Activated CD4-positive, alpha-beta T cell treated with anti-CD3 and anti-CD28 coated beads for 36 hours (primary cell): ENCODE data around the gene SYDE2. TPM values are rescaled to one million over a fixed set of nuclear protein-coding genes. Genes with fewer than 3 reads are reported as not detected.
"Not testable (repeated sequence)": the region's sequence is repeated elsewhere in the genome, so short reads cannot be mapped to it uniquely, and the experiment has no call there.

Source experiments
- ATAC-seq: fragments of 200-7000 bp; cut with Tn5 transposase; one replicate; pipeline ENCODE4 v1.10.0; 2021; ENCODE audit warnings: mild to moderate bottlenecking, moderate library complexity
- CTCF ChIA-PET: fragments of 350-600 bp; sonication (Branson Sonifier 250); formaldehyde crosslinking; loops from one replicate; lab custom pipeline; 2021; ENCODE audit warnings: antibody characterized with exemption; lab: Charles Lee
- POLR2A ChIA-PET: fragments of 350-600 bp; sonication (Branson Sonifier 250); formaldehyde crosslinking; loops from one replicate; lab custom pipeline; 2021; ENCODE audit warnings: antibody characterized with exemption, inconsistent platforms; lab: Charles Lee
- DNase-seq: peaks from one replicate; pipeline ENCODE4 v3.0.0-alpha.2; 2020
- H3K27ac Mint-ChIP-seq: one replicate; pipeline ENCODE4 v1.8.0; 2021; ENCODE audit warnings: mixed read lengths
- H3K27me3 Mint-ChIP-seq: one replicate; pipeline ENCODE4 v1.8.0; 2021; ENCODE audit warnings: mixed read lengths
- H3K36me3 Mint-ChIP-seq: one replicate; pipeline ENCODE4 v1.8.0; 2021; ENCODE audit warnings: low read depth, mixed read lengths
- H3K4me1 Mint-ChIP-seq: one replicate; pipeline ENCODE4 v1.8.0; 2021; ENCODE audit warnings: mixed read lengths
- H3K4me3 Mint-ChIP-seq: one replicate; pipeline ENCODE4 v1.8.0; 2021; ENCODE audit warnings: mild to moderate bottlenecking, moderate library complexity, mixed read lengths
- H3K9me3 Mint-ChIP-seq: one replicate; pipeline ENCODE4 v1.8.0; 2021; ENCODE audit warnings: low read depth, mixed read lengths
- intact Hi-C, 2 experiments: fragments of 100-400 bp; cut with DNase I in 1 of 2; cut with micrococcal nuclease in 1 of 2; formaldehyde crosslinking; loops; one replicate each; pipeline versions ENCODE4 v1.14.2 to v1.15.1; 2022 to 2024; cut with DNase I, micrococcal nuclease
- total RNA-seq, 2 experiments: library from RNA; stranded (reverse); gene quantifications; one replicate each; pipeline ENCODE4 v1.2.3, GENCODE V29; 2021

The SYDE2 gene
- total RNA-seq, 2 experiments from 2014 or later = 2.9 to 3.3 TPM

DNA sequence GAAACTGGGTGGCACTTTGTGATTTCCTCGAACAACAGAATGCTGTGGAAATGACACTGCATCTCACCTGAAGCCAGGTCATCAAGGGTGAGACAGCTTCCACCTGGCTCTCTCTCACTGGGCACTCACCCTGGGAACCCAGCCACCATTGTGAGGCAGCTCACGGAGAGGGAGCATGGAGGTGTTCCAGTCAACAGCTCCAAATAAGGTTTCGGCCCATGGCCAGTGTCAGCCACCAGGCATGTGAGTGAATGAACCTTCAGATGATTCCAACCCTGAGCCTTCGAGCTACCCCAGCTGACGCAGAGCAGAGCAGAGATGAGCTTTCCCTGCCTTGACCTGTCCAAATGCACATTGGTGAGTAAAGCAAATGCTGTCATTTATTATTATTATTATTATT, 58.1 kb downstream of the SYDE2 start:
- DNase-seq (no peak), ATAC-seq (no peak)
- H3K27ac Mint-ChIP-seq = no peak overlapping the region
- ChIA-PET CTCF (no interaction called here), POLR2A (no interaction called here)
- peaks cover 2% of the 10 kb centered on the region for H3K27me3 Mint-ChIP-seq
- H3K36me3 Mint-ChIP-seq = no peaks in the 10 kb centered on the region
- no peaks in the 10 kb centered on the region for H3K9me3 Mint-ChIP-seq
- no peaks in the 10 kb centered on the region for H3K4me1 Mint-ChIP-seq
- intact Hi-C loops = no loop called here
- H3K4me3 Mint-ChIP-seq = no peak overlapping the region

DNA sequence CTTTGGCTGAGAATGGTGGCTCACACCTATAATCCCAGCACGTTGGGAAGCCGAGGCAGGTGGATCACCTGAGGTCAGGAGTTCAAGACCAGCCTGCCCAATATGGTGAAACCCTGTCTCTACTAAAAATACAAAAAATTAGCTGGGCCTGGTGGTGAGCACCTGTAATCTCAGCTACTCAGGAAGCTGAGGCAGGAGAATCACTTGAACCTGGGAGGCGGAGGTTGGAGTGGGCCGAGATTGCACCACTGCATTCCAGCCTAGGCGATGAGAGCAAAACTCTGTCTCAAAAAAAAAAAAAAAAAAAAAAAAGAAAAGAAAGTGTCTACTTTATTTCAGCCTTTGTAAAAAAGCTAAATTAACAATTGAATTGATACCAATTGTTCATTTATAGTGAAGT, 62.4 kb downstream of the SYDE2 start:
- ATAC-seq, DNase-seq, H3K27ac Mint-ChIP-seq, H3K9me3 Mint-ChIP-seq, POLR2A ChIA-PET, H3K36me3 Mint-ChIP-seq, intact Hi-C loops, H3K4me1 Mint-ChIP-seq, H3K4me3 Mint-ChIP-seq, CTCF ChIA-PET, H3K27me3 Mint-ChIP-seq: not testable (repeated sequence)

DNA sequence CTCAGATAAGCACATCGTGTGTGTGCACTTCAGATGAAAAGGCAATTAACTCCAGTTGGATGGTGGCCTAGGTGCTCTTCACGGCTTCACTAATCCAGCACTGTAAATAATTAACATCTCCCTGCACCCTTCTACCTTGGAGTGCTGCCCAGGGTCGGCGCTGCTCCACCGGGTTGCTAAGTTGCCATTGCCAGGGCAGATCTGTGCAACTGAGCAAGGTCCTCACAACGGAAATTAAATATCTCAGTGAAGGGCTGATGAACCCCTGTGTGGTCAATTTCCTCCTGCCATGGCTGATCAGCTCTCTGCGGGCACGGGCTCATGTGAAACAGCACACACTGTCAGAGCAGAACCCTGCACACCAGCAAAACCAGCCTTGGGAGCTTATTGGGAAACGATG, 63.2 kb downstream of the SYDE2 start:
- no peaks in the 10 kb centered on the region for H3K4me1 Mint-ChIP-seq
- H3K27ac Mint-ChIP-seq = no peak overlapping the region
- DNase-seq (no peak), ATAC-seq (no peak)
- ChIA-PET CTCF (no interaction called here), POLR2A (no interaction called here)
- no peaks in the 10 kb centered on the region for H3K36me3 Mint-ChIP-seq
- no peak overlapping the region for H3K4me3 Mint-ChIP-seq
- no peaks in the 10 kb centered on the region for H3K27me3 Mint-ChIP-seq
- H3K9me3 Mint-ChIP-seq = no peaks in the 10 kb centered on the region
- intact Hi-C loops = no loop called here

DNA sequence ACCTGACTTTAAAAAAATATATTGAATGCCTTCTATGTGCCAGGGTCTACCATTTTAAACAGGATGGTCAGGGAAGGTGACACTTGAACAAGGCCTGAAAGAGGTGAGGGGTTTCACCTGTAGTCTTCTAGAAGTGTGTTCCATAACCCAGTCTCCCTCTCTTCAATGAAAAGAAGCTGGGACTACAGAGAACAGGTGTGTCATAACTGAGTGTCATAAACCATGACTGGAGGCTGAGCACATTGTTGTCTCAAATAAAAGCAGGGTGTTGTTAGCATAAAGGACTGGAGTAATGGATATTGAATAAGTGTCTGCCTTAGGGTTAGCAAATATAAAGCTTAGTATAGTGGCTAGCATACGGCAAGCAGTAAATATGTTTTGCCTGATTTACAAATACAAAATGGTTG, 65.4 kb downstream of the SYDE2 start:
- no peak overlapping the region for H3K27ac Mint-ChIP-seq
- ChIA-PET POLR2A (no interaction called here), CTCF (no interaction called here)
- ATAC-seq = no peak
- H3K27me3 Mint-ChIP-seq = no peaks in the 10 kb centered on the region
- H3K4me3 Mint-ChIP-seq = no peak overlapping the region
- no peaks in the 10 kb centered on the region for H3K4me1 Mint-ChIP-seq
- DNase-seq = no peak
- no peaks in the 10 kb centered on the region for H3K9me3 Mint-ChIP-seq
- intact Hi-C loops = no loop called here
- H3K36me3 Mint-ChIP-seq = no peaks in the 10 kb centered on the region

DNA sequence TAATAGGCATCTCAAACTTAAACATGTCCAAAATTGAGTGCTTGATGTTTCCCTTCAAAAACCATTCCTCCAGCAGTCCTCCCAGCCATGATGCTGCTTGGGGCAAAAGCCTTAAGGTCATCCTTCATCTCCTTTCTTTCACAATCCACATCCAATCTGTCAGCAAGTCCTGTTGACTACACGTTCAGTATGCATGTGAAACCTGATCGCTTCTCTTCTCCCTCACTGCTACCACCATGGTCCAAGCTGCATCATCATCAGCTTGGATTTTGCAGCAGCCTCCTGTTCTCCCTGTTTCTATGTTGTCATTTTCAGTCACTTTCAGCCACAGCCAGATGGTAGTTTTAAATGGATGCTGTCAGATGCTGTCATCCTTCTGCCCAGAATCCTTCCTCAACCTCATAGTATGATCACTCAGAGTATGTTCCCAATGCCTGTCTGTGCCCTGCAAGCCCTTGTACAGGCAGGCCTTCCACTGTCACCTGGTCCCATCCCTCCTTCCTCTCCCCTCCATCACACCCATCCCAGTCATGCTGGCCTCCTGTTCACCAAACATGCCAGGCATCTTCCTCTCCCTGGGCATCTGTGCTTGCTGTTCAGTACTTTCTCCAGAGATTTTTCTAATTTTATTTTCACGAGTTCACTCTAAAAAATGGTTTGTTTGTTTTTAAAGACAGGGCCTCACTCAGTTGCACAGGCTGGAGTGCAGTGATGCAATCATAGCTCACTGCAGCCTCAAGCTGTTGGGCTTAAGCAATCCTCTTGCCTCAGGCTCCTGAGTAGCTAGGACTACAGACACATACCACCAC, 66.0 kb downstream of the SYDE2 start:
- CTCF ChIA-PET = no interaction called here
- Mint-ChIP-seq H3K9me3 (no peaks in the 10 kb centered on the region), H3K4me3 (no peak overlapping the region), H3K36me3 (no peaks in the 10 kb centered on the region), H3K27me3 (no peaks in the 10 kb centered on the region), H3K4me1 (no peaks in the 10 kb centered on the region), H3K27ac (no peak overlapping the region)
- ATAC-seq = no peak
- POLR2A ChIA-PET = no interaction called here
- no peak for DNase-seq
- intact Hi-C loops = no loop called here

DNA sequence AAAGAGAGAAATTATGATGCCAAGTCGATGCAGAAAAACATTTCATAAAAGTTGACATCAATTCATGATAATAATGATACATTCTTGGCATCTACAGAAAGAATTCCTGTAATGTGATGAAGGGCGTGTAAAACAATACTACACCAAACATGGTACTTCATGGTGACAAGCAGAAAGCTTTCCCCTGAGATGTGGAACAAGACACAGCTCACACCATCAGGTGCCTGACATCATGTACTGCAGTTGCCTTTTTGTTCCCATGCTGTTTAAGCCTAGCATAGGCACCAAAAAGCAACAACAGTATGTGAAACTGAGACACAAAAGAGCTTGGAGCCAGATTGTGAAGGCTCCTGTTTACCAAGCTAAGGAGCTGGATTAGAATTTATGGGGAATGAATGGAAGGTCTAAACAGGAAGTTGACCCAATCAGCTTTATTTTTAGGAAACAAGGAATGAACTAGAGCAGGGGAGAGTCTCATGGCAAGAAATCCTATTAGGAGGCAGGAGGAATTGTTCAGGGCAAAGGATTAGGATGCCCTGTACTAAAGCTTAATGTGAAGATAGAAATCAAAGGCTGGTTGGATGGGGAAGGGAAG, 67.2 kb downstream of the SYDE2 start:
- Mint-ChIP-seq H3K27me3 (no peaks in the 10 kb centered on the region), H3K27ac (no peak overlapping the region), H3K9me3 (no peaks in the 10 kb centered on the region), H3K4me3 (no peak overlapping the region), H3K4me1 (no peaks in the 10 kb centered on the region), H3K36me3 (no peaks in the 10 kb centered on the region)
- no peak for ATAC-seq
- POLR2A ChIA-PET = no interaction called here
- DNase-seq = no peak
- CTCF ChIA-PET = interaction anchor here (0.7 kb wide), 1 partner anchor 124 kb away, joined by 3 read pairs; no protein-coding TSS in a partner anchor
- intact Hi-C loops = no loop called here

DNA sequence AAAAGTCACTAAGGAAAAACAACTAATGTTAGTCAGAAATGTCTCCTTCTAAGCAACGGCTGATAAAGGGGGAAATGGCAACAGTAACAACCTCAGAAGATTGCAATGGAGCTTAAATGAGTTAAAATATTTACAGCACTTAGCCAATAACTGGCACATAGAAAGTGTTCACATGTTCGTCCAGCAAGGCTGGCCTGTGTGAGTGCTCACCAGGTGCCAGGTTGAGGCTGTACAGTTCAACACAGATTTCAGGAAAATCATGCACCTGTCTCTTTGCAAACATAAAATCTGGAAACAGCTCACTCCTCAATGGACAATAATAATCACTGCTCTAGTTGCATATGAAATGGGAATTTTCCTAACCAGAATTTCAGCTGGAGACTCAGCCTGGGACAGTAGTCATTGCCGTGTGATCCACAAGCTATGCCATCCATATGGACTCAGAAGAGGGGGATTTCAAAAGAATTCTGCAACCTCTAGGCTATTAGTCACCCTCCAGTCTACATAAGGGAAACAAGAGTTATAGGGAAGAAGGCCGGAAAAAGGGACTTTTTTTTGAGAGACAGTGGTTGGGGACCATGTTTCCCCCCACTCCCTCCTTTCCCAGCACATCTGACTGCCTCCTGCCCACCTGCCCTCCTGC, 68.6 kb downstream of the SYDE2 start:
- no peak for ATAC-seq
- POLR2A ChIA-PET = no interaction called here
- H3K27ac Mint-ChIP-seq = no peak overlapping the region
- no peak for DNase-seq
- no peaks in the 10 kb centered on the region for H3K27me3 Mint-ChIP-seq
- no peaks in the 10 kb centered on the region for H3K9me3 Mint-ChIP-seq
- no peaks in the 10 kb centered on the region for H3K36me3 Mint-ChIP-seq
- no peak overlapping the region for H3K4me3 Mint-ChIP-seq
- no peaks in the 10 kb centered on the region for H3K4me1 Mint-ChIP-seq
- intact Hi-C loops = no loop called here
- CTCF ChIA-PET = no interaction called here

DNA sequence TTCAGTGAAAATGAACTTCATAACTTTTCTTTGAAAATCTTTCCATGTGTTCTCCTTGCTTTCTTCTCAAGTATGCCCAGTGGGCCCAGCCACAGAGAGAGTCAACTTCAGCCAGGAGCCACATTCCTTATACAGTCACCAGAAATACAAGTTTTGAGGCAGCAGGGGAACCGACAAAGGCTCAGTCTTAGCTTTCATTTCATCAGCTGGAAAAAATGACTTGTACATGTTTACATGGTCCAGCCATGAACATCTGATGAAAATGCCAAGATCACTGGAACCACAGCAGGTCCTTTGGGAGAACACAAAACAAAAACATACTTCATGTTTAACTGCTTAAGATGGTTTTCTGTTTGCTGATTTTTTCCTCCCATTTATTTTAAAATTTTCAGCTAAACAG, 72.5 kb downstream of the SYDE2 start:
- H3K4me3 Mint-ChIP-seq = no peak overlapping the region
- no peaks in the 10 kb centered on the region for H3K9me3 Mint-ChIP-seq
- CTCF ChIA-PET = interaction anchor here (1.7 kb wide), 1 partner anchor 131 kb away, joined by 5 read pairs; the partner anchor contains the start of gene C1orf52
- intact Hi-C loops = no loop called here
- H3K27me3 Mint-ChIP-seq = no peaks in the 10 kb centered on the region
- DNase-seq (no peak), ATAC-seq (no peak)
- POLR2A ChIA-PET = no interaction called here
- no peaks in the 10 kb centered on the region for H3K36me3 Mint-ChIP-seq
- no peak overlapping the region for H3K27ac Mint-ChIP-seq
- H3K4me1 Mint-ChIP-seq = no peaks in the 10 kb centered on the region

DNA sequence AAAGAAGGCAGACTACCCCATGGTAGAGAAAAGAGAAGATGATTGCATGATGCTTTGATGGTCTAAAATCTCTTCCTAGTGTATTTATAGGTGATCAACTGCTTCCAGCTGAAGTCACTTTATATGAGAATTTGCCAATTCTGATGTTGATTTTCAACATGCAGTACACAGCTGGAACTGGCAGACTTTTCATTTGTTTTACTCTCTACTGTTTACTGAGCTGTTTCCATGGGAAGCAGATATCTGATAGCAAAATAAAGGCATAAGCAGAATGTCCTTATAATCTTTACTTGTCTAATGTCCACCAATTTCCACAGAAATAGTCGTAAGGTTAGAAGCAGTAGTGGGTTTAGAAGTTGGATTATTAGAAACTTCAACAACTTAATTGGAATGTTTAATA, 74.9 kb downstream of the SYDE2 start:
- Mint-ChIP-seq H3K4me1 (no peaks in the 10 kb centered on the region), H3K4me3 (no peak overlapping the region), H3K27me3 (peaks cover 2% of the 10 kb centered on the region), H3K27ac (no peak overlapping the region), H3K36me3 (no peaks in the 10 kb centered on the region), H3K9me3 (no peaks in the 10 kb centered on the region)
- ChIA-PET POLR2A (no interaction called here), CTCF (no interaction called here)
- intact Hi-C loops = no loop called here
- ATAC-seq (no peak), DNase-seq (no peak)

DNA sequence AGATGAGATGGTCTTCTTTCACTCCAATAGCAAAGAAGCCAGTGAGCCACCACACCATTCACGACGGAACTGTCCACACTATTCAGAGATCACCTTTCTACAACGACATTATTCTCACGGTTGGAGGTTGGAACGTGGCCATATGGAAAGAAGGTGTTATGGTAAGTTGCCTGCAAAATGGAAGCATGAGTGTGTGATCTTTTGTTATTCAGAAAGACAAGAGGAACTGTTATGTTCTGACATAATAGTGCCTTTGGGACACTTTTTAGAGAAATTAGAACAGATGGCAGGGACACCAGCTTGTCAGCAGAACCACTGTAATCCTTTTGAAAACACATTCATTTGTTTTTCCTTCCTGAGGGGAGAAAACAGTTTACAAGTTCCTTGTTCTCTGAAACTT, 76.7 kb downstream of the SYDE2 start:
- no peaks in the 10 kb centered on the region for H3K4me1 Mint-ChIP-seq
- intact Hi-C loops = no loop called here
- CTCF ChIA-PET = interaction anchor here (1.0 kb wide), 1 partner anchor 121 kb away, joined by 3 read pairs; no protein-coding TSS in a partner anchor

DNA sequence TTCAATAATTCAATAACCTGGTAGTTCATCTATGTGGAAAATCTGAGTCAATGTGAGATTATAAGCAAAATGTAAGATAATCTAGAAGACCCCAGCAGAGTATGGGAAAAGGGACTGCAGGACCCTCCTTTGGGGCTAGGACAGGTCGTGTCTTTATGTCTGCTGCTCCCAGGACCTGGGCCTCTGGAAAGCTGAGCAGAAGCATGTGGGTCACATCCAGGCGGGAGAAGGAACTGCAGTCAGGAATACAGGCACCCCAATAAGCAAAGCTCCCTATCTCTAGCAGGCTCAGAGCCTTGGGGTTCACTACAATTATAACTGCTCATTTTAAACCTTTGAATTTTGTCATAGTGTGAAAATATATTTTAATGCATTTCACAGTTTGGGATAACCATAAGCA, 78.6 kb downstream of the SYDE2 start:
- no peak for ATAC-seq
- ChIA-PET POLR2A (no interaction called here), CTCF (no interaction called here)
- Mint-ChIP-seq H3K27me3 (peaks cover 8% of the 10 kb centered on the region), H3K4me1 (no peaks in the 10 kb centered on the region), H3K4me3 (no peak overlapping the region), H3K27ac (no peak overlapping the region), H3K9me3 (no peaks in the 10 kb centered on the region), H3K36me3 (no peaks in the 10 kb centered on the region)
- intact Hi-C loops = no loop called here
- no peak for DNase-seq

More for the DNA sequence above, 76.7 kb downstream of the SYDE2 start:
- no peak overlapping the region for H3K4me3 Mint-ChIP-seq
- no peaks in the 10 kb centered on the region for H3K9me3 Mint-ChIP-seq
- peaks cover 8% of the 10 kb centered on the region for H3K27me3 Mint-ChIP-seq
- POLR2A ChIA-PET = no interaction called here
- H3K27ac Mint-ChIP-seq = no peak overlapping the region
- no peaks in the 10 kb centered on the region for H3K36me3 Mint-ChIP-seq
- DNase-seq (no peak), ATAC-seq (no peak)

DNA sequence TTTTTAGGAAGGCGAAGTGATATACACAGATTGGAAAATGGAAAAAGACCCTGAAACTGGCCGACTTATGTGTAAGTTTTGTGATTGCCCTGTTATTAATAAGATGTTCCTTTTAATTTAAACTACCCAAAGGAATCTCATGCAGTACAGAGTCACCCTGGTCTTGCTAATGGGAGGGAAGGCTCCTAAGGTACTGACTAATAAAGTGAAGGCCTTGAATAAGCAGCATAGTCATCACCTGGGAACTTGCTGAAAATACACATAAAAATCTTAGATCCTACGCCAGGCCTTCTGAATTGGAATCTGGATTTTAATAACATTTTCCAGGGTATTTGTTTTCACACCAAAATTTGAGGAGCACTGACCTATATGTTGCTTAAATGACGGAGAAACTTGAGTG, 79.1 kb downstream of the SYDE2 start:
- intact Hi-C loops = no loop called here
- H3K27ac Mint-ChIP-seq = no peak overlapping the region
- DNase-seq (no peak), ATAC-seq (no peak)
- ChIA-PET CTCF (no interaction called here), POLR2A (no interaction called here)
- no peaks in the 10 kb centered on the region for H3K4me1 Mint-ChIP-seq
- H3K9me3 Mint-ChIP-seq = no peaks in the 10 kb centered on the region
- H3K36me3 Mint-ChIP-seq = no peaks in the 10 kb centered on the region
- H3K4me3 Mint-ChIP-seq = no peak overlapping the region
- peaks cover 8% of the 10 kb centered on the region for H3K27me3 Mint-ChIP-seq
